Measurements from ENCODE around the gene COX5B.
"Not testable (repeated sequence)": the region's sequence is repeated elsewhere in the genome, so short reads cannot be mapped to it uniquely, and the experiment has no call there.

The COX5B gene

DNA sequence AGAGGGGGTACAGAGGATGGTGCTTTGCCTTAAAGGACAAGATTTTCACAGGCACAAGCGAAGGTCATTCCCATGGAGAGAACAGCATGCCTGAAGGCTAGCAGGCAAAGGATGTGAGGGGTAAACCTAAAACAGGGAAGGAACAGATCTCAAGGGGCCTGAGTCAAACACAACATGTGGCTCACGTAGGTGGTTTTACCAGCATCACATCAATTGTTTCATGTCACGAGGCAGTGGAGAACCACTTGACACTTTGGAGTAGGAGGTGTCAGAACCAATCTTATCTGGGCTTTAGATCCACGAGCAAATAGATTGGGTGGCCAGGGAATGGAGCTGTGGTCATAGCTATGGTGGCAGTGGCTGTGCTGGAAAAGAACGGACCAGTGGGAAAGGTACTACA, 8.4 kb downstream of the COX5B start:
- no peak for DNase-seq (ENCODE audit: low read depth)

GRCh38 chr2:97654791-97655190, 8.9 kb downstream of the COX5B start:
- DNase-seq (ENCODE audit: low read depth): no peak

DNA sequence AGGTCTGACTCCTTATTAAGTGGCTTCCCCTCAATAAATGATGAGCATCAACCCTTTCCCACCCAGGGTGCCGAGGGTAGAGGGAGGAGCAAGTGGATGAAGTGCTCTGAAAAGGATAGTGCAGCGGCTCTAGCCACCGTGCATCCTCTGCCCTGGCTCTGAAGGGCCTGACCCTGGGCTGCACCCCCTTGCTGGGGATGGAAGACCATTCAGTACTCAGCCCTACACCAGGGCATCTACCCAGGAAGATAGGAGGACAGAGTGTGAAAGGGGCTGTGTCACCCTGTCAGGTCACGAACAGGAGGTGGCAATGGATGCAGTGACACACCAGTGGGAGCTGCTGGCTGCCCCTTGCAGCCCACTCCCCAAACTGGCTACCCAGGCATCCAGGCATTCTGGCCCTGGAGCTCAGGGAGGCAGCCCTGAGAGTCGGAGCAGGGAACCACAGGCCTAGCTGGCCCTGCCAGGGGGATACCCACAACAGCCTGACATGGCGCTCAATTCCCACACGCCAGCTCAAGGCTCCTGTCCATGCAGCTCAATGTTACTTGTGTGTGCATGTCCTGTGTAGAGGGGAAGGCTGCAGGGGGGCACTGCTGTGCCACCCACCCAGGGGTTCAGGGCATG, 10.4 kb downstream of the COX5B start:
- no peak for DNase-seq (ENCODE audit: low read depth)

GRCh38 chr2:97656905-97657587, 11.2 kb downstream of the COX5B start:
- no peak for DNase-seq (ENCODE audit: low read depth)

- no peak for DNase-seq (ENCODE audit: low read depth)
Observed at GRCh38 chr2:97657986-97658690, 12.3 kb downstream of the COX5B start.

DNA sequence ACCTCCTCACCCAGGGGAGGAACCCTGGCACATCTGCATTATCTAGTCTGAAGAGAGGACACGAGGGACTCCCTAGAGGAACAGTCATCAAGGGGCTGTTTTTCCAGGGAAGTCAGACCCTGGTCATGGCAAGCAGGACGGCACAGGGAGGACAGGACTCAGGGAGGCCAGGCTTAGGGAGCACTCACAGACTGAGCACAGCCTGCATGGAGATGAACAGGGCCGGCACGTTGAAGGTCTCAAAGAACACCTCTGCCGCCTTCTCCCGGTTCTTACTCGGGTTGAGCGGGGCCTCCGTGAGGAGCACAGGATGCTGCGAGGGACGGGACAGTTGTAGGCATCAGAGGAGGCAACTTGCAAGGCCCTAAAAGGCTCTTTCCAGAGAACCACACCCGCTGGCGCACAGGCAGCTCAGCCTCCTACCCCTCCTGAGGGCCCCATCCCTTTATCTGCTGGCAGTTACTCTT, 12.9 kb downstream of the COX5B start:
- no peak for DNase-seq (ENCODE audit: low read depth)

DNA sequence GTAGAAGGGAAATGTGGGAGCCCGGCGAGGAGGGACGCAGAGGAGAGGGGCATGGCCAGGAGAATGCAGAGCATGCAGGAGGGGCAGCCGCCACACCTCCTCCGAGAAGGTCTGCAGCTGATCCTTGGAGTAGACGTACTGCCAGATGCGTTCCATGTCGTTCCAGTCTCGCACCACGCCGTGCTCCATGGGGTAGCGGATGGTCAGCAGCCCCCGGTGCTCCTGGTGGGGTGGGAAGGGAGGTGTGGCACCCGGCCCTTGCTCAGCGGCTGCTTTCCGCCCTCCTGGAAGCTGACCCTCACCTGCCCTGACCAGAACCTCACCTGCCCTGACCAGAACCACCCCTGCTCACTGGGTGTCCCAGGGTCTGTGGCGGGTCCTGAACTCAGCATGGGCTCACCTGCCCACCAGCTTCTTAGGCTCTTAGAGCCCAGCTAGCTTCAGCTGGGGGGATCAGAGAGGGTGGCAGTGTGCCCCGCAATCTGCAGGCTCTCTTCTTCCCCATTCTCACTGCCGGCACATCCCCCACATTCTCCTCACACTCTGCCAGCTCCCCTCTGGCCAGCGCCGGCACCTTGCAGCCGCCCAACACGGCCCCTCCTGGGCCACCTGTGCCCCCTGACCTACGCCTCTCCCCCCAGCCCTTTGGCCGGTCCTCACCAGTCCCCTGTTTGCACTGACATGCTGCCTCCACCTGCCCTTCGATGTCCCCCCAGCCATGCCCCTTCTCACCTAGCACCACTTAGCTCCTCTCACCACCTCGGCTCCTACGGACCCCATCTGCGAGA, 13.6 kb downstream of the COX5B start:
- DNase-seq (ENCODE audit: low read depth): no peak

GRCh38 chr2:97660044-97660774, 14.3 kb downstream of the COX5B start:
- no peak for DNase-seq (ENCODE audit: low read depth)

- no peak for DNase-seq (ENCODE audit: low read depth)
Observed at GRCh38 chr2:97660775-97661389, 15.0 kb downstream of the COX5B start.

DNA sequence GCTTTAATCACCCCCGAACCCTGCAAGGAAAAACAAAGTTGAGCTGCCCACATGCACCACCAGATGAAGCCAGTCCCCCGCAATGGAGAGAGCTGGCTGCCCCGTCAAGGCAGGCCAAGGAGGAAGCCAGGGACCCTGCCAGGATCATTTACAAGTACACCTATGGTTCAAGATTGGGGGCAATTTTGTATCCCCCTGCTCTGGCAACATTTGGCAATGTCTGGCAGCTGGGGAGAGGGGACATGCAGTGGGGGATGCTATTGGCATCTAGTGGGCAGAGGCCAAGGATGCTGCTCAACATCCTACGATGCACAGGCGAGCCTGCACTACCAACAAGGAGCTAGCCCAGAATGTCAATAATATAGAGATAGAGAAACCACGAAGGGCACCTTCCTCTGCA, 16.1 kb downstream of the COX5B start:
- DNase-seq (ENCODE audit: low read depth): no peak

DNA sequence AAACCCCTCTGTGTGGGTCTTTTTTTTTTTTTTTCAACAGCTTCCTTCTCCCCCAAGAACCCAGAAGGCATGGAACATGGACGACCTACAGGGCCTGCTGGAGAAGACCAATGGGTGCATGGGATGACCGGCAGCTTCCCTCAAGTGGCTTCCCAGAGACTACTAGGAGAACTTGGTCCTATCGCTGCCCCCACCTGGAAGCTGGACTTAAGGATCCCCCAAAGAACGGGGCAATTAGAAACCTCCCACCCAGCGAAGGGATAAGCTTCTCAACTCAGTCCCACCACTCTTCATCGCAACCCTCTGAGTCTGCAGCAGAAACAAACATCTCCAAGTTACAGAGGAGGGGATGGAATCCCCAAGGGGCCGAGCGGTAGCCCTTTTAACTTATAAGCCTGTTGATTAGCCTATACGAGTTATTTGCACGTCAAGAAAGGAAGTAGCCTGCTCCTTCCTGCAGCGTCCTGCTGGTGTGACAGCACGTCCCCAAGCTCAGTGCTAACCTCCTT, 16.6 kb downstream of the COX5B start:
- DNase-seq (ENCODE audit: low read depth): no peak

- peak; percentile 80 for DNase-seq (ENCODE audit: low read depth)
Observed at GRCh38 chr2:97662895-97663625, 17.2 kb downstream of the COX5B start.

DNA sequence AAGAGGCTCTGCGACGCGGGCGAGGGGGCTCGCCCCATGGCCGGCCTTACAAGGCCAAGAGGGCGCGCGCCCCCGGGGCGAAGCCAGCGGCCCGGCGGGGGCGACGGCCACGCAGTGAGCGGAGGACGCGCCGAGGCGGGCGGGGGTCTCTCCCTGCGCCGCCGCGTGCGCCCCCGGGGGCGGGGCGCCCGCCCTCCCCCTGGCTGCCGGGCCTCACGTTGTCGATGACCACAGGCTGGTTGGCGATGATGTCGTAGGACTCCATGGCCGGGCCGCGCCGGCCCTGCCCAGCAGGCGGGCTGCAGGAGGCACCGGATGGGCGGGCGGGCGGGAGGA, 17.7 kb downstream of the COX5B start:
- no peak for DNase-seq (ENCODE audit: low read depth)

DNA sequence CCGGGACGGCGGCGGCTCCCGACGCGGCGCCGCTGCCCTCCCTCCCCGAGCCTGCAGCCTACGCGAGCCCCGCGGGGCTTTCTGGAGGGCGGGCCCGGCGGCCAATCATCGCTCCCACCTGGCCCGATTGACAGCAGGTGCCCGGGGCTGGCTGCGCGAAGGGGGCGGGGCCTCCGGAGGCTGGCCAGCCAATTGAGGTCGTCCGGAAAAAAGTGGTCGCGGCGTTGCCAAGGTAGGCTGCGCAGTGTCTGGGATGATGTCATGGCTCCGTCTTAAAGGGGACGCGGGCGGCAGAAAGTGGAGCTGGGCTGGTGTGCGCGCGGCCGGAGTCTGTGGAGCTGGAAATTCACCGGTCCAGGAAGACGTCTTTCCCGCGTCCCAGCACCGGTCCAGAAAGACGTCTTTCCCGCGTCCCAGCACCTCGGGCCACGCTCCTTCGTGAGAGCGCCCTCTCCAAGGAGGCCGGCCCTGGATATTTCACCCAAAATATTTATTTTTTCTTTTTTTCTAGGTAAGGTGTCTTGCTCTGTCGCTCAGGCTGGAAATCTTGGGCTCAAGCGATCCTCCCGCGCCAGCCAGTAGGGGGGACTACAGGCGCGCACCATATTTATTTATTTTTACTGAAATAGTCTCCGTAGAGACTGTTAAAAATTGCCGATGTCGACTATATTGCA, 18.2 kb downstream of the COX5B start, which contains the start of gene ACTR1B:
ACTR1B (minus strand) TSS at position 83 of the 674 bp plus-strand sequence. CDS start 154 bp downstream, outside the sequence.
- DNase-seq (ENCODE audit: low read depth): peak; percentile 97

- no peak for DNase-seq (ENCODE audit: low read depth)
Observed at GRCh38 chr2:97664636-97664970, 18.7 kb downstream of the COX5B start.

GRCh38 chr2:97669448-97669847, 23.6 kb downstream of the COX5B start, which contains the start of gene C2orf92:
Gene C2orf92 (plus strand): TSS chr2:97669713. CDS start chr2:97669789, 76 bp downstream.
- no peak for DNase-seq (ENCODE audit: low read depth)

DNA sequence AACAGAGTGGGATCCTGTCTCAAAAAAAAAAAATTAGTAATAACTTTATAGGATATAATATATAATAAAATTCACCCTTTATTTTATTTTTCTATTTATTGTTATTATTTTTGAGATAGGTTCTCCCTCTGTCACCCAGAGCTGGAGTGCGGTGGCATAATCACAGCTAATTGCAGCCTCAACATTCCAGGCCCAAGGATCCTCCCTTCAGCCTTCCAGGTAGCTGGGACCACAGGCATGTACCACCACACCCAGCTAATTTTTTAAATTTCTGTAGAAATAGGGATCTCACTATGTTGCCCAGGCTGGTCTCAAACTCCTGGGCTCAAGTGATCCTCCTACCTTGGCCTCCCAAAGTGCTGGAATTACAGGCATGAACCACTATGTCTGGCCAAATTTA, 24.6 kb downstream of the COX5B start:
- DNase-seq (ENCODE audit: low read depth): no peak

- no peak for DNase-seq (ENCODE audit: low read depth)
Observed at GRCh38 chr2:97671526-97671925, 25.7 kb downstream of the COX5B start.

DNA sequence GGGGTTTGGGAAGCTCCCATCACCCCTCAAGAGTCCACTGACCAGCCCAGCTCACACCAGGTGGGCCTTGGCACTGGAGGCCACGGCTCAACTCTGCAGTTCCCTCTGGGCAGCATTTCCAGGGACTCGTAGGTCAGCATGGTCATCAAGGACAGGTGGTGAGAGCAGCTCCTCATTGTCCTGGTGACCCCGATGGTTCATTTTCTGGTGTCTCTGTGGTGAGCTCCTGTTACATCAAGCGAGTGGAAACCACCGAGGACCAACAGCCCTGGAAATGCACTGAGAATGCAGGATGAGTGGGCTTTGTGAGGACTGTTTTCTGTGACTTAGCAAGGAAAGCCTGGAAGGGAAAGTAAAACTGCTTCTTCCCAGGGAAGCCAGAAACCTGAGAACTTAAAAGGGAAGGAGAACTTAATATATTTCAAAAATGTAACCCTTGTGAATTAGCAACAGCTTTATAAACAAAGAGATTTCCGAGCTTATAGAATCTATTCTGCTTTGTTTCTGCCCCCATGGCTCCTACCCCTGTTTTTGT, 26.8 kb downstream of the COX5B start:
- not testable (repeated sequence) for DNase-seq (ENCODE audit: low read depth)
